H1 (cell line): ENCODE results near the gene ZNF398. TPM values are rescaled to one million over a fixed set of nuclear protein-coding genes. Genes with fewer than 3 reads are reported as not detected.

Source experiments
- CTCF ChIP-seq, 3 experiments: IDR thresholded peaks; 1 replicate in 2 of 3; 2 replicates in 1 of 3; pipeline versions ENCODE4 v1.5.1 to v1.6.1; 2011; ENCODE audit warnings: low read length in 3 of 3, mild to moderate bottlenecking in 3 of 3, inconsistent platforms in 2 of 3, low read depth in 1 of 3, moderate library complexity in 1 of 3; ENCODE audit not compliant: insufficient read depth in 1 of 3; ENCODE audit errors: control extremely low read depth in 1 of 3
- EGR1 ChIP-seq: IDR thresholded peaks from 2 replicates; pipeline ENCODE4 v1.6.1; 2011; ENCODE audit warnings: low read depth, low read length, borderline replicate concordance
- FOSL1 ChIP-seq: IDR thresholded peaks from 2 replicates; pipeline ENCODE4 v1.6.1; 2011; ENCODE audit warnings: mild to moderate bottlenecking, low read depth, low read length, moderate library complexity; ENCODE audit not compliant: insufficient read depth
- GTF2F1 ChIP-seq: IDR thresholded peaks from 2 replicates; pipeline ENCODE4 v1.6.1; 2012; ENCODE audit warnings: low read depth, low read length, improper control_type of control experiment, borderline replicate concordance
- JUN ChIP-seq: IDR thresholded peaks from 2 replicates; pipeline ENCODE4 v1.6.1; 2011; ENCODE audit warnings: low read depth, mild to moderate bottlenecking, improper control_type of control experiment, low read length
- MAX ChIP-seq: IDR thresholded peaks from 2 replicates; pipeline ENCODE4 v1.6.1; 2012; ENCODE audit warnings: inconsistent platforms
- PHF8 ChIP-seq: fragments of 200-600 bp; sonication (generic); conservative IDR thresholded peaks from 2 replicates; pipeline ENCODE4 v1.7.1; 2012; ENCODE audit warnings: low read depth, mild to moderate bottlenecking, inconsistent platforms, low read length, moderate library complexity
- POLR2A ChIP-seq, 2 experiments: IDR thresholded peaks; 1 replicate in 1 of 2; 2 replicates in 1 of 2; pipeline ENCODE4 v1.6.1; 2011; ENCODE audit warnings: low read depth in 2 of 2, low read length in 2 of 2, mild to moderate bottlenecking in 2 of 2; ENCODE audit errors: control extremely low read depth in 1 of 2
- SP2 ChIP-seq: IDR thresholded peaks from 2 replicates; pipeline ENCODE4 v1.6.1; 2012; ENCODE audit warnings: mild to moderate bottlenecking, low read length, inconsistent platforms
- TAF1 ChIP-seq: IDR thresholded peaks from 2 replicates; pipeline ENCODE4 v1.6.1; 2011; ENCODE audit warnings: mild to moderate bottlenecking, low read depth, low read length
- TCF12 ChIP-seq: IDR thresholded peaks from 2 replicates; pipeline ENCODE4 v1.6.1; 2011; ENCODE audit warnings: low read depth, mild to moderate bottlenecking, low read length
- polyA plus RNA-seq, 7 experiments: library from polyadenylated mRNA; depleted of rRNA in 3 of 7; stranded (reverse) in 5 of 7; unstranded in 2 of 7; fragments of >200 nt in 5 of 7; fragments of 200-250 nt in 2 of 7; gene quantifications; 1 replicate in 5 of 7; 2 replicates in 1 of 7; 4 replicates in 1 of 7; pipeline versions ENCODE4 v1.2.1 to v1.2.3, GENCODE V29; 2011 to 2013; ENCODE audit warnings: missing spikeins in 2 of 7, mixed read lengths in 2 of 7
- total RNA-seq: library from RNA; stranded (reverse); fragmentation: NEBNext Ultra II Directional; extraction: Animal tissue kit (Norgen Biotek cat#: 25700); gene quantifications from 2 replicates; pipeline ENCODE4 v1.2.1, GENCODE V29; 2021

ZNF398 gene
- total and polyA plus RNA-seq, 2 of the 8 experiments (the other 6 are each of a cell fraction or from before 2014, with no cell fraction given) = 52.7 to 63.5 TPM

GRCh38 chr7:149147072-149147751, at the start of gene ZNF398 (continued):
- peak; percentile 66 to 88 (median 82) for TF ChIP-seq CTCF (IDR thresholded peaks at IDR 0.05; ENCODE audit: control extremely low read depth in 1 of 3, insufficient read depth in 1 of 3, low read depth in 1 of 3, low read length in 3 of 3)
- TF ChIP-seq TCF12 = 0 out of 2 replicates have a peak, but pooled peaks have one; percentile 55
- TF ChIP-seq FOSL1 = 0 out of 2 replicates have a peak, but pooled peaks have one; percentile 14
- no peak for TF ChIP-seq JUN
- peak; percentile 50 for TF ChIP-seq SP2
- TF ChIP-seq GTF2F1 = 0 out of 2 replicates have a peak, but pooled peaks have one; percentile 12
- TF ChIP-seq POLR2A (IDR thresholded peaks at IDR 0.05; ENCODE audit: control extremely low read depth in 1 of 2, low read depth in 2 of 2, low read length in 2 of 2) = peak in 1 of 2 experiments; percentile 71; a peak in 2 of 3 replicates
- TF ChIP-seq EGR1 = 0 out of 2 replicates have a peak, but pooled peaks have one; percentile 69
- peak; percentile 46 for TF ChIP-seq MAX
- peak; percentile 72 for TF ChIP-seq PHF8
- peak; percentile 92 for TF ChIP-seq TAF1
